ENCODE results near the gene ECI1. TPM values are rescaled to one million over a fixed set of nuclear protein-coding genes. Genes with fewer than 3 reads are reported as not detected.

The ECI1 gene
- total RNA-seq, 4 donors from 2014 or later = 74.0 to 137 (median 79.3) TPM

DNA sequence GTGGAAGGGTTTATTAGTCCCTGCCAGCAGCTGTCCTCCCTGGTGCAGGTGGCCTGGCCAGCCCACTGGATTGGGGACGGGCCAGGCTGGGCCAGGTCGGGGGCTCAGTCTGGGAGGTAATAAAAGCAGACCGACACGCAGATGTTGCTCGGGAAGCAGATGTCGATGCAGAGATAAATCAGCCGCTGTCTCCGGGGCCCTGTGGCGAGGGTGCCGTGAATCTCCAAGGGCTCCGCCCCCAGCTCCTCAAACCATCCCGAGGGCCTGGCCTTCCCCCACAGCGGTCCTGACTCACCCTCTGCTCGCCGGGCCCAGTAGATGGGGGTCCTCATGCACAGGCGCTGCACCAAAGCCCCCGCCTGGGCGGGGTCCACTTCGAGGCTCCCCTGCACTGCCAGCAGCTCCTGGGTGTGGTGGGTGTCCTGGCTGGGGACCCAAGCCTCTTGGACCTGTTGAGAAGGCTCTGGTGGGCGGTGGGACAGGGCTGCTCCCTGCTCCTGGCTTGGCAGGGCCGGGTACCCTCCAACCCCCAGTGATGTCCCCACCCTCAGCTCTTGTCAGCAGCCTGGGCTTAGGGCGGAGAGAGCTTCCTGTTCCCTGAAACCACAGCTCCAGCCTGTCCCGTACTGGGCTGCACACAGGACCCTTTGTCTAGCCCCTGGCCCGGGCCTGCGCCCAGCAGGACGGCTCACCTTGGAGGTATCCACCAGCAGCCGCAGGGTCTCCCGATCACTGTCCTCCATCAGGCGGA, 42.0 kb downstream of the ECI1 start:
- TF ChIP-seq POLR2A (IDR thresholded peaks at IDR 0.05) = no peak
- TF ChIP-seq, protein P1, sequence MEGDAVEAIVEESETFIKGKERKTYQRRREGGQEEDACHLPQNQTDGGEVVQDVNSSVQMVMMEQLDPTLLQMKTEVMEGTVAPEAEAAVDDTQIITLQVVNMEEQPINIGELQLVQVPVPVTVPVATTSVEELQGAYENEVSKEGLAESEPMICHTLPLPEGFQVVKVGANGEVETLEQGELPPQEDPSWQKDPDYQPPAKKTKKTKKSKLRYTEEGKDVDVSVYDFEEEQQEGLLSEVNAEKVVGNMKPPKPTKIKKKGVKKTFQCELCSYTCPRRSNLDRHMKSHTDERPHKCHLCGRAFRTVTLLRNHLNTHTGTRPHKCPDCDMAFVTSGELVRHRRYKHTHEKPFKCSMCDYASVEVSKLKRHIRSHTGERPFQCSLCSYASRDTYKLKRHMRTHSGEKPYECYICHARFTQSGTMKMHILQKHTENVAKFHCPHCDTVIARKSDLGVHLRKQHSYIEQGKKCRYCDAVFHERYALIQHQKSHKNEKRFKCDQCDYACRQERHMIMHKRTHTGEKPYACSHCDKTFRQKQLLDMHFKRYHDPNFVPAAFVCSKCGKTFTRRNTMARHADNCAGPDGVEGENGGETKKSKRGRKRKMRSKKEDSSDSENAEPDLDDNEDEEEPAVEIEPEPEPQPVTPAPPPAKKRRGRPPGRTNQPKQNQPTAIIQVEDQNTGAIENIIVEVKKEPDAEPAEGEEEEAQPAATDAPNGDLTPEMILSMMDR (IDR thresholded peaks at IDR 0.05 in 4 of 5, conservative IDR thresholded peaks at IDR 0.05 in 1 of 5) = no peak
- H3K4me1 ChIP-seq = peaks cover 53 to 56% of the 10 kb centered on the region in 2 donors
- H3K27me3 ChIP-seq = no peaks in the 10 kb centered on the region
- DNase-seq = no peak
- H3K4me3 ChIP-seq = no peak overlapping the region
- H3K27ac ChIP-seq = peak overlapping the region in 2 of 4 donors; percentile 91
- no peak for ATAC-seq
- intact Hi-C loops (cut with DNase I; ENCODE audit: low total_unique reads) = loop anchor here (10.0 kb wide), 1 partner anchor 435 kb away; the partner anchor contains the start of genes EME2, MRPS34 and NME3
- H3K9me3 ChIP-seq = no peaks in the 10 kb centered on the region
- in situ Hi-C loops (cut with MboI; ENCODE audit: low sequenced_read_pairs in 4 of 4) = no loop called here
- H3K36me3 ChIP-seq = peaks cover 0 to 35% of the 10 kb centered on the region in 2 donors

DNA sequence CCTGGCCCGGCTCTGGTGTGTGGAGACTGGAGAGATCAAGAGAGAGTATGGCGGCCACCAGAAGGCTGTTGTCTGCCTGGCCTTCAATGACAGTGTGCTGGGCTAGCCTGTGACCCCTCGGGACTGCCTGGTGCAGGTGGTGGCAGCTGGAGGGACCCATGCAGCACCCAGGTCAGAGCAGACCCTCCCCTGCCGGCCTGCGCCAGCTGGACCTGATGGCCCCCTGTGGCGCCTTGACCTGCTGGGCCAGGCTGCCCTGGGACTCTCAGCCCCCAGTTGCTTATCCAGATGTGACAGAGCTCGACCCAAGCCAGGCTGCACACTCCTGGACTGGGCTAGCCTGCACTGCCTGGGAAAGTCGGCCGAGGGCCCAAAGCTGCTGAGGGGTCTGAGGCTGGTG, 42.6 kb downstream of the ECI1 start:
- H3K27me3 ChIP-seq = no peaks in the 10 kb centered on the region
- TF ChIP-seq POLR2A (IDR thresholded peaks at IDR 0.05) = no peak
- TF ChIP-seq, protein P1 (IDR thresholded peaks at IDR 0.05 in 4 of 5, conservative IDR thresholded peaks at IDR 0.05 in 1 of 5) = no peak
- DNase-seq = no peak
- no peak overlapping the region for H3K4me3 ChIP-seq
- intact Hi-C loops (cut with DNase I; ENCODE audit: low total_unique reads) = no loop called here
- H3K27ac ChIP-seq = peak overlapping the region in 1 of 4 donors; percentile 91
- peaks cover 53% of the 10 kb centered on the region in 2 donors for H3K4me1 ChIP-seq
- H3K9me3 ChIP-seq = no peaks in the 10 kb centered on the region
- ATAC-seq = no peak
- H3K36me3 ChIP-seq = peaks cover 0 to 35% of the 10 kb centered on the region in 2 donors
- in situ Hi-C loops (cut with MboI; ENCODE audit: low sequenced_read_pairs in 4 of 4) = no loop called here

DNA sequence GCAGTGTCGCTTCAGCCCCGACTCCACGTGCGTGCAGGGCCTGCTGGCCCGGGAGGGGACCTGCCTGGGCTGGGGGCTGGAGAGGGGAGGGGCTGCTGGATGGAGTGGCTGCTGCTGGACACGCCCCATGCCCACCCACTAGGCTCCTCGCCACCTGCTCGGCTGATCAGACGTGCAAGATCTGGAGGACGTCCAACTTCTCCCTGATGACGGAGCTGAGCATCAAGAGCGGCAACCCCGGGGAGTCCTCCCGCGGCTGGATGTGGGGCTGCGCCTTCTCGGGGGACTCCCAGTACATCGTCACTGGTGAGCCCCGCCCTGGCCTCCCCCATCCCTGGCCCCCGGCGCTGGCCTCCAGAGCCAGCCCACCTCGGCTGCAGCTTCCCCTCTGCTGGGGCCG, 43.1 kb downstream of the ECI1 start:
- peaks cover 48% of the 10 kb centered on the region in 2 donors for H3K4me1 ChIP-seq
- H3K27me3 ChIP-seq = no peaks in the 10 kb centered on the region
- TF ChIP-seq POLR2A (IDR thresholded peaks at IDR 0.05) = no peak
- TF ChIP-seq, protein P1 (IDR thresholded peaks at IDR 0.05 in 4 of 5, conservative IDR thresholded peaks at IDR 0.05 in 1 of 5) = no peak
- intact Hi-C loops (cut with DNase I; ENCODE audit: low total_unique reads) (no loop called here), in situ Hi-C loops (cut with MboI; ENCODE audit: low sequenced_read_pairs in 4 of 4) (no loop called here)
- H3K36me3 ChIP-seq = peaks cover 0 to 35% of the 10 kb centered on the region in 2 donors
- no peak overlapping the region for H3K27ac ChIP-seq
- DNase-seq = no peak
- no peak overlapping the region for H3K4me3 ChIP-seq
- no peaks in the 10 kb centered on the region for H3K9me3 ChIP-seq
- ATAC-seq = no peak

DNA sequence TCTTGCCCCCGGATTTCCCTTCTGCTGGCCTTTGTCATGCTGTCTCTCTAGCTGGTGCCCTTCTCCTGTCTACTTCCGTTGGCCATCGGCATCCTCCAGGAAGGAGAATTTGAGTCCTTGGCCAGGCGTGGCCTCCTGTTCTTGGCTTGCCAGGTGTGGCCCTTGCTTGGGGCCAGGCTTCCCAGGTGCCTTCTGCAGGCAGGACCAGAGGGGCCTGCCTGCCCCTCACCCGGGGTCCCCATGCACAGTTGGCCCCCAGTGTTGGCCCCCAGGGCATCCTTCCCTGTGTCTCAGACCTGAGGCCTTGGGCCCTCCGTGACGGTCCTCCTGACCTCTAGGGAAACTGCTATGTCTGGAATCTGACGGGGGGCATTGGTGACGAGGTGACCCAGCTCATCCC, 43.5 kb downstream of the ECI1 start:
- intact Hi-C loops (cut with DNase I; ENCODE audit: low total_unique reads) = no loop called here
- Histone ChIP-seq H3K4me3 (no peak overlapping the region), H3K36me3 (peaks cover 0 to 35% of the 10 kb centered on the region in 2 donors), H3K4me1 (peaks cover 44 to 45% of the 10 kb centered on the region in 2 donors), H3K9me3 (no peaks in the 10 kb centered on the region), H3K27ac (no peak overlapping the region), H3K27me3 (no peaks in the 10 kb centered on the region)
- ATAC-seq (no peak), DNase-seq (no peak)
- TF ChIP-seq, protein P1 (IDR thresholded peaks at IDR 0.05 in 4 of 5, conservative IDR thresholded peaks at IDR 0.05 in 1 of 5) = no peak
- TF ChIP-seq POLR2A (IDR thresholded peaks at IDR 0.05) = no peak
- in situ Hi-C loops (cut with MboI; ENCODE audit: low sequenced_read_pairs in 4 of 4) = no loop called here

All from gastrocnemius medialis (tissue), 4 donors.